HEK293 (cell line): Measurements from ENCODE around the gene KCNK17.

Source experiments
- CTCF ChIA-PET: fragments of 350-600 bp; formaldehyde crosslinking; extraction: SDS; loops from one replicate; lab custom pipeline; 2021; ENCODE audit warnings: antibody characterized with exemption; lab: Yijun Ruan, JAX
- POLR2A ChIA-PET: fragments of 300-600 bp; formaldehyde crosslinking; extraction: SDS; loops from one replicate; lab custom pipeline; 2020; ENCODE audit warnings: antibody characterized with exemption, inconsistent platforms; lab: Yijun Ruan, JAX
- H3K27ac ChIP-seq: fragments of 200-500 bp; sonication (Bioruptor generic); 2 replicates; pipeline ENCODE4 v1.5.1; 2014; ENCODE audit warnings: low read depth, low read length, control low read depth, inconsistent platforms; ENCODE audit errors: extremely low read depth
- H3K36me3 ChIP-seq, 2 experiments: fragments of 200-500 bp in 1 of 2; sonication (Bioruptor generic) in 1 of 2; 1 replicate in 1 of 2; 2 replicates in 1 of 2; pipeline ENCODE4 v1.5.1; 2014 to 2017; ENCODE audit warnings: inconsistent platforms in 2 of 2, low read length in 2 of 2; ENCODE audit not compliant: control insufficient read depth in 2 of 2, insufficient read depth in 1 of 2
- H3K4me1 ChIP-seq: fragments of 200-500 bp; sonication (Bioruptor generic); 2 replicates; pipeline ENCODE4 v1.5.1; 2014; ENCODE audit warnings: mild to moderate bottlenecking, low read length, inconsistent platforms; ENCODE audit not compliant: control insufficient read depth, insufficient read depth
- H3K4me3 ChIP-seq: 2 replicates; pipeline ENCODE4 v1.5.1; 2011; ENCODE audit warnings: low read depth, mild to moderate bottlenecking, control low read depth, low read length, moderate library complexity
- H3K9me3 ChIP-seq: fragments of 200-500 bp; sonication (Bioruptor generic); 2 replicates; pipeline ENCODE4 v1.5.1; 2014; ENCODE audit warnings: low read depth, low read length, inconsistent platforms; ENCODE audit not compliant: control insufficient read depth, insufficient read depth
- PRDM10 ChIP-seq: fragments of 450-650 bp; formaldehyde crosslinking; IDR thresholded peaks from 2 replicates; pipeline ENCODE4 v1.5.1; 2016; ENCODE audit warnings: missing biosample characterization, missing genetic modification characterization
- SCRT2 ChIP-seq: fragments of 450-650 bp; formaldehyde crosslinking; IDR thresholded peaks from 2 replicates; pipeline ENCODE4 v1.5.1; 2016; ENCODE audit warnings: missing biosample characterization, missing genetic modification characterization
- SETDB1 ChIP-seq: IDR thresholded peaks from one replicate; pipeline ENCODE4 v1.6.1; 2017; ENCODE audit warnings: mild to moderate bottlenecking, low read length, moderate library complexity, mixed read lengths; ENCODE audit not compliant: insufficient read length
- ZBTB49 ChIP-seq: fragments of 450-650 bp; formaldehyde crosslinking; IDR thresholded peaks from 2 replicates; pipeline ENCODE4 v1.5.1; 2016; ENCODE audit warnings: missing biosample characterization, missing genetic modification characterization, low read depth
- ZFP69B ChIP-seq: fragments of 450-650 bp; formaldehyde crosslinking; IDR thresholded peaks from 2 replicates; pipeline ENCODE4 v1.5.1; 2016; ENCODE audit warnings: missing biosample characterization, missing genetic modification characterization
- ZNF121 ChIP-seq: fragments of 450-650 bp; formaldehyde crosslinking; IDR thresholded peaks from 2 replicates; pipeline ENCODE4 v1.5.1; 2016; ENCODE audit warnings: missing biosample characterization, missing genetic modification characterization
- ZNF132 ChIP-seq: fragments of 450-650 bp; formaldehyde crosslinking; IDR thresholded peaks from 2 replicates; pipeline ENCODE4 v1.5.1; 2017; ENCODE audit warnings: missing biosample characterization, missing genetic modification characterization, borderline replicate concordance
- ZNF148 ChIP-seq: fragments of 450-650 bp; formaldehyde crosslinking; IDR thresholded peaks from 2 replicates; pipeline ENCODE4 v1.5.0; 2017; ENCODE audit warnings: missing biosample characterization, missing genetic modification characterization, borderline replicate concordance
- ZNF214 ChIP-seq: fragments of 450-650 bp; formaldehyde crosslinking; IDR thresholded peaks from 2 replicates; pipeline ENCODE4 v1.5.1; 2017; ENCODE audit warnings: missing biosample characterization, mild to moderate bottlenecking, missing genetic modification characterization, borderline replicate concordance
- ZNF280C ChIP-seq: fragments of 450-650 bp; formaldehyde crosslinking; IDR thresholded peaks from 2 replicates; pipeline ENCODE4 v1.5.1; 2016; ENCODE audit warnings: missing biosample characterization, missing genetic modification characterization
- ZNF302 ChIP-seq: fragments of 450-650 bp; formaldehyde crosslinking; IDR thresholded peaks from 2 replicates; pipeline ENCODE4 v1.5.1; 2016; ENCODE audit warnings: missing biosample characterization, missing genetic modification characterization, low read depth
- ZNF596 ChIP-seq: fragments of 450-650 bp; IDR thresholded peaks from 2 replicates; pipeline ENCODE4 v1.5.0; 2018; ENCODE audit warnings: missing biosample characterization, mild to moderate bottlenecking, missing genetic modification characterization, moderate library complexity
- ZNF629 ChIP-seq: fragments of 450-650 bp; formaldehyde crosslinking; IDR thresholded peaks from 2 replicates; pipeline ENCODE4 v1.5.1; 2017; ENCODE audit warnings: missing biosample characterization, missing genetic modification characterization
- ZNF747 ChIP-seq: fragments of 450-650 bp; formaldehyde crosslinking; IDR thresholded peaks from 2 replicates; pipeline ENCODE4 v1.5.1; 2016; ENCODE audit warnings: missing biosample characterization, missing genetic modification characterization

Gene KCNK17

GRCh38 chr6:39343396-39343870 is 29.2 kb upstream of the KCNK17 start:
- Histone ChIP-seq H3K27ac (no peak overlapping the region), H3K9me3 (no peaks in the 10 kb centered on the region), H3K4me1 (peaks cover 6% of the 10 kb centered on the region), H3K36me3 (no peaks in the 10 kb centered on the region), H3K4me3 (no peak overlapping the region)
- TF ChIP-seq ZNF214 (tag by site-specific recombination) (no peak), ZNF629 (tag by site-specific recombination) (no peak), ZNF302 (tag by site-specific recombination) (no peak), ZNF132 (no peak), PRDM10 (tag by site-specific recombination) (peak; percentile 84; the same call in 1 of the 2 replicates), ZBTB49 (tag by site-specific recombination) (no peak)
- CTCF ChIA-PET, result no interaction called here
- POLR2A ChIA-PET, result no interaction called here

- Histone ChIP-seq H3K27ac (no peak overlapping the region), H3K4me1 (peaks cover 6% of the 10 kb centered on the region), H3K9me3 (no peaks in the 10 kb centered on the region), H3K36me3 (no peaks in the 10 kb centered on the region), H3K4me3 (no peak overlapping the region)
- POLR2A ChIA-PET, result no interaction called here
- CTCF ChIA-PET, result interaction anchor here (0.7 kb wide), 1 partner anchor 666 kb away, joined by 5 read pairs; no protein-coding TSS in a partner anchor
- no peak for TF ChIP-seq ZNF121 (tag by site-specific recombination)
- no peak for TF ChIP-seq SETDB1
- TF ChIP-seq SCRT2 (tag by site-specific recombination), result no peak
- no peak for TF ChIP-seq ZNF280C (tag by site-specific recombination)
- TF ChIP-seq ZNF596 (tag by site-specific recombination), result no peak
- no peak for TF ChIP-seq ZNF148
- TF ChIP-seq ZNF747 (tag by site-specific recombination), result no peak
- no peak for TF ChIP-seq ZFP69B (tag by site-specific recombination)
These were observed 28.6 kb upstream of the KCNK17 start for GRCh38 chr6:39342692-39343395.
